HFF-Myc (cell line): ENCODE data around the gene PECR.
A peak's percentile ranks its signal among the peaks of the same experiment; 100 is the strongest.
"Not testable (repeated sequence)": the region's sequence is repeated elsewhere in the genome, so short reads cannot be mapped to it uniquely, and the experiment has no call there.

Source experiments
- DNase-seq: peaks from one replicate; pipeline ENCODE4 v3.0.0-alpha.2; 2011; ENCODE audit warnings: low read depth; ENCODE audit errors: extremely low read depth
- H3K4me3 ChIP-seq: replicated peaks from 2 replicates; pipeline ENCODE4 v1.5.1; 2011; ENCODE audit warnings: low read depth, mild to moderate bottlenecking, control low read depth, low read length
- CTCF ChIP-seq: IDR thresholded peaks from 2 replicates; pipeline ENCODE4 v1.5.1; 2012; ENCODE audit warnings: mild to moderate bottlenecking, low read depth, low read length, control low read depth; ENCODE audit errors: missing control alignments

Gene PECR

GRCh38 chr2:216014986-216015385 lies 66.6 kb downstream of the PECR start:
- no peak for TF ChIP-seq CTCF
- H3K4me3 ChIP-seq: no peak overlapping the region
- no peak for DNase-seq

GRCh38 chr2:216014006-216014405 lies 67.6 kb downstream of the PECR start:
- DNase-seq: no peak
- peak overlapping the region; percentile 61; the same call in 1 of the 2 replicates for H3K4me3 ChIP-seq
- TF ChIP-seq CTCF: no peak

- peak; percentile 69 for TF ChIP-seq CTCF
- H3K4me3 ChIP-seq: peak within 1 kb of the TSS; percentile 61
- no peak for DNase-seq
Observed at GRCh38 chr2:216013080-216013909, 68.3 kb downstream of the PECR start, which contains the start of gene MREG. TSS of gene MREG (minus strand) at chr2:216013551. CDS start at chr2:216013327, 224 bp downstream.

GRCh38 chr2:216012830-216013079 lies 68.9 kb downstream of the PECR start:
- peak overlapping the region; percentile 61 for H3K4me3 ChIP-seq

GRCh38 chr2:216012133-216012829 lies 69.3 kb downstream of the PECR start:
- no peak for TF ChIP-seq CTCF
- no peak for DNase-seq
- H3K4me3 ChIP-seq: peak overlapping the region; percentile 61

More at GRCh38 chr2:216012830-216013079, 68.9 kb downstream of the PECR start:
- DNase-seq: no peak
- TF ChIP-seq CTCF: no peak

GRCh38 chr2:216009215-216009614 lies 72.4 kb downstream of the PECR start:
- DNase-seq, H3K4me3 ChIP-seq: not testable (repeated sequence)

GRCh38 chr2:216008387-216008786 lies 73.2 kb downstream of the PECR start:
- TF ChIP-seq CTCF: no peak
- no peak overlapping the region for H3K4me3 ChIP-seq
- no peak for DNase-seq
